Fibroblast of villous mesenchyme (primary cell): ENCODE measurements around the gene STK39. TPM values are rescaled to one million over a fixed set of nuclear protein-coding genes. Genes with fewer than 3 reads are reported as not detected.
A peak's percentile ranks its signal among the peaks of the same experiment; 100 is the strongest.
"Not testable (repeated sequence)": the region's sequence is repeated elsewhere in the genome, so short reads cannot be mapped to it uniquely, and the experiment has no call there.

Source experiments
- DNase-seq: peaks from one replicate; pipeline ENCODE4 v3.0.0-alpha.2; 2010; ENCODE audit warnings: low read depth
- H3K4me3 ChIP-seq: 2 replicates; pipeline ENCODE4 v1.5.1; 2011; ENCODE audit warnings: low read depth, mild to moderate bottlenecking, low read length
- total RNA-seq: library from RNA; depleted of rRNA; stranded (reverse); fragments of >200 nt; gene quantifications from 2 replicates; pipeline ENCODE4 v1.2.3, GENCODE V29; 2012
- TF ChIP-seq, protein P1 (sequence below): IDR thresholded peaks from 2 replicates; pipeline ENCODE4 v1.5.1; 2012; ENCODE audit warnings: low read depth, mild to moderate bottlenecking, low read length; ENCODE audit not compliant: insufficient read depth

Gene STK39
- total RNA-seq, 1 donor = 27.2 TPM

GRCh38 chr2:168044579-168044978 lies 202.8 kb downstream of the STK39 start:
- no peak for DNase-seq
- TF ChIP-seq, protein P1, sequence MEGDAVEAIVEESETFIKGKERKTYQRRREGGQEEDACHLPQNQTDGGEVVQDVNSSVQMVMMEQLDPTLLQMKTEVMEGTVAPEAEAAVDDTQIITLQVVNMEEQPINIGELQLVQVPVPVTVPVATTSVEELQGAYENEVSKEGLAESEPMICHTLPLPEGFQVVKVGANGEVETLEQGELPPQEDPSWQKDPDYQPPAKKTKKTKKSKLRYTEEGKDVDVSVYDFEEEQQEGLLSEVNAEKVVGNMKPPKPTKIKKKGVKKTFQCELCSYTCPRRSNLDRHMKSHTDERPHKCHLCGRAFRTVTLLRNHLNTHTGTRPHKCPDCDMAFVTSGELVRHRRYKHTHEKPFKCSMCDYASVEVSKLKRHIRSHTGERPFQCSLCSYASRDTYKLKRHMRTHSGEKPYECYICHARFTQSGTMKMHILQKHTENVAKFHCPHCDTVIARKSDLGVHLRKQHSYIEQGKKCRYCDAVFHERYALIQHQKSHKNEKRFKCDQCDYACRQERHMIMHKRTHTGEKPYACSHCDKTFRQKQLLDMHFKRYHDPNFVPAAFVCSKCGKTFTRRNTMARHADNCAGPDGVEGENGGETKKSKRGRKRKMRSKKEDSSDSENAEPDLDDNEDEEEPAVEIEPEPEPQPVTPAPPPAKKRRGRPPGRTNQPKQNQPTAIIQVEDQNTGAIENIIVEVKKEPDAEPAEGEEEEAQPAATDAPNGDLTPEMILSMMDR = no peak
- no peak overlapping the region for H3K4me3 ChIP-seq

- H3K4me3 ChIP-seq = no peak overlapping the region
- no peak for DNase-seq
- TF ChIP-seq, protein P1 = no peak
These were observed 203.2 kb downstream of the STK39 start for GRCh38 chr2:168044176-168044575.

DNA sequence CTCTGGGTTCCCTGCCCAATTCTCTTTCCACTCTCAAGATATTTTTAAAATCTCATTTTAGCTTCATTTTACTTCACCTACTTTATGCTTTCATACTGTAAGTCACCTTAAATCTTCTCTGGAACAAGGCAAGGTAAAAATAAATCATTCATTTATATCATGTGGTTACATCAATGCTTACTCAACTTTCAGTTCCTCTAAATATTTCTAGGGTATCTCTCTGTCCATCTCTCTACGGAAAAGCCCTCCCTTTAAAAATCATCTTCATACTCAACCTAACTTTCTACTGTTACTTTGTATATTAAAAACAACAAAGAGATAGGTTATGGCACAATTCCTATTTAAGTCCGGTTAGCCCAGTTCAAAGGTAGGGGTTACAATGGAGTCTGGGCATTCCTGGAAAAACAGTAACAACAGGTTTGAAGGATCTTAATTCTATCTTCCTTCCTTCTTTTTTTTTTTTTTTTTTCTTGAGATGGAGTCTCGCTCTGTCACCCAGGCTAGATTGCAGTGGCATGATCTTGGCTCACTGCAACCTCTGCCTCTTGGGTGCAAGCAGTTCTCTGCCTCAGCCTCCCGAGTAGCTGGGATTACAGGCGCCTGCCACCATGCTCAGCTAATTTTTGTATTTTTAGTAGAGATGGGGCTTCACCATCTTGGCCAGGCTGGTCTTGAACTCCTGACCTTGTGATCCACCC lies 205.1 kb downstream of the STK39 start:
- DNase-seq = not testable (repeated sequence)

GRCh38 chr2:168039881-168040280 lies 207.5 kb downstream of the STK39 start:
- DNase-seq = no peak
- H3K4me3 ChIP-seq = no peak overlapping the region
- TF ChIP-seq, protein P1 = no peak

More for the DNA sequence above, 205.1 kb downstream of the STK39 start:
- H3K4me3 ChIP-seq = not testable (repeated sequence)

- no peak overlapping the region for H3K4me3 ChIP-seq
- TF ChIP-seq, protein P1 = no peak
- peak; percentile 12 for DNase-seq
These were observed 209.6 kb downstream of the STK39 start for GRCh38 chr2:168037778-168038177.

GRCh38 chr2:168035458-168035857 lies 211.9 kb downstream of the STK39 start:
- DNase-seq = no peak
- TF ChIP-seq, protein P1 = no peak

DNA sequence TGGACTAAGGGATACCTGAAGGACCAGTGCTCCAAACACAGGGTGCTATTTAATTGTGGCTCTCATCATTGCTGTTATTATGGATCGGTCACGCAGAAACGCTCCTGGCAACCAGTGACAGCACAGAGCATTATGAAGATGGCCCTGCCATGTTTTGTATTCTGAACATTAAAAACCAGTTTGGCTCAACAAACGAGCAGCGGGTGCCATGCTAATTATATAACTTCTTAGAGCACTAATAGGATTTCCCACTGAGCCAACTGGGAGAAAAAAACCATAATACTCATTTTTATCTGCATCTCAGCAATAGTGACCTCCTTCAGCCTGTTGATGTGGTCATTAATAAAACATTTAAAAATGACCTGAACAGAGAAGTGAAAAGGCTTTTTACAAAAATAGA lies 212.8 kb downstream of the STK39 start:
- TF ChIP-seq, protein P1 = no peak
- no peak overlapping the region for H3K4me3 ChIP-seq
- no peak for DNase-seq

More at GRCh38 chr2:168035458-168035857, 211.9 kb downstream of the STK39 start:
- no peak overlapping the region for H3K4me3 ChIP-seq
